Panc1 (cell line): ENCODE results near the gene ITGA2B. TPM values are rescaled to one million over a fixed set of nuclear protein-coding genes. Genes with fewer than 3 reads are reported as not detected.

Experiments
- ATAC-seq: fragments of 200-7000 bp; cut with Tn5 transposase; 2 replicates; pipeline ENCODE4 v1.9.1; 2020; ENCODE audit warnings: mild to moderate bottlenecking, moderate library complexity
- BruUV-seq: library from RNA; stranded (reverse); fragments of 400-500 nt; replicated peaks from 2 replicates; lab custom pipeline; 2021; lab: Mats Ljungman, UMichigan
- CTCF ChIA-PET: fragments of 300-600 bp; sonication (Branson Sonifier 250); formaldehyde crosslinking; loops from one replicate; lab custom pipeline; 2022; ENCODE audit warnings: antibody characterized with exemption; lab: Charles Lee
- POLR2A ChIA-PET: fragments of 300-600 bp; sonication (Branson Sonifier 250); formaldehyde crosslinking; loops from one replicate; lab custom pipeline; 2022; ENCODE audit warnings: antibody characterized with exemption; lab: Charles Lee
- DNase-seq: peaks from one replicate; pipeline ENCODE4 v3.0.0-alpha.2; 2010; ENCODE audit warnings: low read depth, low spot score
- H3K27ac ChIP-seq: 2 replicates; pipeline ENCODE4 v1.5.1; 2011; ENCODE audit warnings: mild to moderate bottlenecking, low read length, inconsistent platforms
- H3K27me3 ChIP-seq: fragments of 200-500 bp; sonication (Bioruptor generic); 2 replicates; pipeline ENCODE4 v1.6.0; 2014; ENCODE audit warnings: low read length, inconsistent platforms; ENCODE audit not compliant: control insufficient read depth, insufficient read depth
- H3K36me3 ChIP-seq: fragments of 200-500 bp; sonication (Bioruptor generic); 2 replicates; pipeline ENCODE4 v1.5.1; 2014; ENCODE audit warnings: inconsistent platforms, mild to moderate bottlenecking, low read length, moderate library complexity; ENCODE audit not compliant: control insufficient read depth, insufficient read depth
- H3K4me1 ChIP-seq: 2 replicates; pipeline ENCODE4 v1.5.1; 2011; ENCODE audit warnings: inconsistent platforms, mild to moderate bottlenecking, low read length, moderate library complexity; ENCODE audit not compliant: control insufficient read depth, insufficient read depth
- H3K4me3 ChIP-seq, 2 experiments: 2 replicates each; pipeline ENCODE4 v1.5.1; 2011 to 2012; ENCODE audit warnings: low read depth in 2 of 2, low read length in 2 of 2, mild to moderate bottlenecking in 2 of 2, inconsistent platforms in 1 of 2, moderate library complexity in 1 of 2
- H3K9me3 ChIP-seq: fragments of 200-500 bp; sonication (Bioruptor generic); 2 replicates; pipeline ENCODE4 v1.5.1; 2014; ENCODE audit warnings: low read depth, mild to moderate bottlenecking, inconsistent platforms, low read length, moderate library complexity; ENCODE audit not compliant: control insufficient read depth, insufficient read depth
- CTCF ChIP-seq: fragments of 450-650 bp; IDR thresholded peaks from 2 replicates; pipeline ENCODE4 v1.5.1; 2017; ENCODE audit warnings: mild to moderate bottlenecking
- POLR2AphosphoS5 ChIP-seq: IDR thresholded peaks from 2 replicates; pipeline ENCODE4 v1.6.1; 2012; ENCODE audit warnings: mild to moderate bottlenecking, low read depth, low read length, moderate library complexity
- REST ChIP-seq, 2 experiments: IDR thresholded peaks; 2 replicates each; pipeline ENCODE4 v1.6.1; 2011 to 2012; ENCODE audit warnings: low read depth in 2 of 2, control low read depth in 1 of 2, low read length in 1 of 2, mild to moderate bottlenecking in 1 of 2, moderate library complexity in 1 of 2; ENCODE audit not compliant: insufficient read depth in 1 of 2
- in situ Hi-C: cut with HindIII; loops from 2 replicates; pipeline ENCODE4 v1.10.0; 2016; ENCODE audit warnings: low sequenced_read_pairs, low pct_unique_long_range_greater_than_20kb
- intact Hi-C: fragments of 100-400 bp; cut with micrococcal nuclease; formaldehyde crosslinking; loops from one replicate; pipeline ENCODE4 v1.10.0; 2022; ENCODE audit not compliant: unreplicated experiment
- total RNA-seq: library from RNA; stranded (reverse); gene quantifications from one replicate; pipeline ENCODE4 v1.2.1, GENCODE V29; 2021; ENCODE audit not compliant: unreplicated experiment

Gene ITGA2B
- total RNA-seq, 1 experiment from 2014 or later: 2.4 TPM

GRCh38 chr17:44324571-44325275 is 64.7 kb downstream of the ITGA2B start, which contains the start of gene SLC25A39:
TSS of gene SLC25A39 (minus strand) at chr17:44324823. CDS start at chr17:44323562, 1,261 bp downstream.
- H3K36me3 ChIP-seq: peaks cover 6% of the 10 kb centered on the region; the same call in 1 of the 2 replicates
- ChIA-PET POLR2A (interaction anchor here (0.5 kb wide), 1 partner anchor 11 kb away, joined by 6 read pairs; no protein-coding TSS in a partner anchor), CTCF (no interaction called here)
- in situ Hi-C loops: no loop called here
- no peaks in the 10 kb centered on the region for H3K9me3 ChIP-seq
- intact Hi-C loops: loop anchor here (5.0 kb wide), 1 partner anchor 102 kb away; no protein-coding TSS in a partner anchor
- no peak for DNase-seq
- BruUV-seq: no TSS peak
- ATAC-seq: peak; percentile 87
- H3K27me3 ChIP-seq: no peaks in the 10 kb centered on the region
- H3K27ac ChIP-seq: peak within 1 kb of the TSS; percentile 84
- TF ChIP-seq CTCF (no peak), POLR2AphosphoS5 (0 out of 2 replicates have a peak, but pooled peaks have one; percentile 18), REST (IDR thresholded peaks at IDR 0.05; ENCODE audit: insufficient read depth in 1 of 2, low read depth in 2 of 2, low read length in 1 of 2) (0 out of 4 replicates have a peak, but pooled peaks of 1 of the 2 experiments have one; percentile 28)
- H3K4me1 ChIP-seq: no peaks in the 10 kb centered on the region; the same call in none of the 2 replicates
- H3K4me3 ChIP-seq: peak within 1 kb of the TSS; percentile 67 to 75

- POLR2A ChIA-PET: no interaction called here
- Histone ChIP-seq H3K27me3 (no peaks in the 10 kb centered on the region), H3K4me3 (peak overlapping the region; percentile 66 to 75), H3K4me1 (no peaks in the 10 kb centered on the region; the same call in none of the 2 replicates), H3K27ac (peak overlapping the region; percentile 79), H3K9me3 (no peaks in the 10 kb centered on the region), H3K36me3 (peaks cover 6% of the 10 kb centered on the region; the same call in 1 of the 2 replicates)
- BruUV-seq: no TSS peak
- intact Hi-C loops: no loop called here
- in situ Hi-C loops: no loop called here
- ATAC-seq (peak; percentile 17), DNase-seq (no peak)
- CTCF ChIA-PET: no interaction called here
- TF ChIP-seq POLR2AphosphoS5 (0 out of 2 replicates have a peak, but pooled peaks have one; percentile 5), CTCF (no peak)
Measured at GRCh38 chr17:44324092-44324570, 65.3 kb downstream of the ITGA2B start.
